Kidney (tissue), 14 donors: ENCODE results near the gene TMEM72. TPM values are rescaled to one million over a fixed set of nuclear protein-coding genes. Genes with fewer than 3 reads are reported as not detected.

Experiments used
- DNase-seq, 5 donors: peaks; one replicate each; pipeline ENCODE4 v3.0.0-alpha.2; 2013 to 2020
- FAIRE-seq: peaks from 2 replicates; lab custom pipeline; 2012; peaks lifted over from hg19 to GRCh38; lab: Jason Lieb, UNC
- H3K27ac ChIP-seq, 2 donors: one replicate each; pipeline ENCODE4 v1.7.0; 2013; ENCODE audit warnings: low read depth in 2 of 2, low read length in 2 of 2, inconsistent platforms in 1 of 2
- H3K27me3 ChIP-seq: one replicate; pipeline ENCODE4 v1.7.1; 2013; ENCODE audit warnings: low read length, inconsistent platforms; ENCODE audit not compliant: control insufficient read depth, insufficient read depth
- H3K36me3 ChIP-seq, 3 donors: one replicate each; pipeline versions ENCODE4 v1.7.0 to v1.7.1; 2013; ENCODE audit warnings: low read length in 3 of 3, control low read depth in 1 of 3, inconsistent platforms in 1 of 3; ENCODE audit not compliant: insufficient read depth in 3 of 3, control insufficient read depth in 2 of 3
- H3K4me1 ChIP-seq, 3 donors: one replicate each; pipeline versions ENCODE4 v1.7.0 to v1.7.1; 2013; ENCODE audit warnings: low read length in 3 of 3, inconsistent platforms in 1 of 3, low read depth in 1 of 3; ENCODE audit not compliant: control insufficient read depth in 2 of 3, insufficient read depth in 2 of 3
- H3K4me3 ChIP-seq, 3 donors: one replicate each; pipeline versions ENCODE4 v1.7.0 to v1.8.1; 2013; ENCODE audit warnings: low read length in 3 of 3, control low read depth in 1 of 3, inconsistent platforms in 1 of 3
- H3K9ac ChIP-seq, 3 donors: one replicate each; pipeline versions ENCODE4 v1.7.0 to v1.7.1; 2013; ENCODE audit warnings: low read length in 3 of 3, control low read depth in 1 of 3, inconsistent platforms in 1 of 3
- H3K9me3 ChIP-seq, 3 donors: one replicate each; pipeline versions ENCODE4 v1.7.0 to v1.7.1; 2013; ENCODE audit warnings: low read length in 3 of 3, control low read depth in 1 of 3, inconsistent platforms in 1 of 3; ENCODE audit not compliant: control insufficient read depth in 2 of 3, insufficient read depth in 1 of 3
- CTCF ChIP-seq: IDR thresholded peaks from 3 replicates; pipeline ENCODE4 v1.5.1; 2012; ENCODE audit warnings: mild to moderate bottlenecking, moderate library complexity, borderline replicate concordance; ENCODE audit not compliant: insufficient read depth; ENCODE audit errors: extremely low read depth
- intact Hi-C: fragments of 100-400 bp; cut with DNase I; formaldehyde crosslinking; loops from one replicate; pipeline ENCODE4 v1.11.1; 2022
- polyA plus RNA-seq: library from polyadenylated mRNA; stranded (reverse); fragments of 350-450 nt; fragmentation: Illumina TruSeq; extraction: RNeasy Lipid Tissue Mini Kit (QIAGEN cat#74804); gene quantifications from one replicate; pipeline ENCODE4 v1.2.3, GENCODE V29; 2014; ENCODE audit warnings: low read depth, low replicate concordance; ENCODE audit not compliant: insufficient read depth
- total RNA-seq: library from RNA; stranded (reverse); fragmentation: NEBNext Ultra II Directional; extraction: Animal tissue kit (Norgen Biotek cat#: 25700); gene quantifications from one replicate; pipeline ENCODE4 v1.2.1, GENCODE V29; 2021
- donor health status: control.
- donor health status: control.
- donor health status: control.
- donor health status: control.
- donor health status: control.
- donor health status: DM: yes; HTN: yes; CAD: no.
- donor health status: Normal renal cell carcinoma (clear cell type).

TMEM72 gene
- total and polyA plus RNA-seq, 2 donors from 2014 or later = 19.3 to 127 TPM

GRCh38 chr10:44880090-44880715 lies 30.9 kb upstream of the TMEM72 start:
- FAIRE-seq = no peak
- Histone ChIP-seq H3K36me3 (no peaks in the 10 kb centered on the region), H3K27me3 (no peaks in the 10 kb centered on the region), H3K9ac (peak overlapping the region in 1 of 3 donors; percentile 42), H3K4me3 (no peak overlapping the region), H3K9me3 (no peaks in the 10 kb centered on the region), H3K27ac (no peak overlapping the region), H3K4me1 (peaks cover 0 to 20% (median 7%) of the 10 kb centered on the region in 3 donors)
- TF ChIP-seq CTCF = no peak
- peak in 1 of 5 donors; percentile 48 for DNase-seq
- intact Hi-C loops = no loop called here

DNA sequence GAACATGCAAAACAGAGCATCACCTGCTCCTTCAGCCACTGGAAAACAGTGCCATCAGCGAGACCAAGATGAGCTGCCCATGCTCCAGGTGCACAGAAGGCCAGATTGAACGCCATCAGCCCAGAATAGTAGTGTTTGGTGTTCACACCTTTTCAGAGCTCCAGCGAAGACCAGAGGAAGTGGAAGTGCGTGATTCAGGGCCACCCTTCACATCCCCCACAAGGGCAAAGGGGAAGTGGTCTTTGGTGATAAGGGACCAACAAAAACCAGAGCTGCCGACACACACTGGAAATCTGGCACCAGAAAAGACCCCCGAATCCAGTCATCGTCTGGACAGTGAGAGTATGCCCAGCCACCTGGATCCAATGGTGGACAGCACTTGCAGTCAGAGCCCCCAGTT lies 29.5 kb upstream of the TMEM72 start:
- Histone ChIP-seq H3K27ac (peak overlapping the region; percentile 65 to 74), H3K9me3 (no peaks in the 10 kb centered on the region), H3K36me3 (no peaks in the 10 kb centered on the region), H3K4me3 (peak overlapping the region in 1 of 3 donors; percentile 7), H3K4me1 (peaks cover 0 to 20% (median 7%) of the 10 kb centered on the region in 3 donors), H3K27me3 (no peaks in the 10 kb centered on the region), H3K9ac (peak overlapping the region in 1 of 3 donors; percentile 35)
- intact Hi-C loops = no loop called here
- TF ChIP-seq CTCF = no peak
- FAIRE-seq (no peak), DNase-seq (no peak)

DNA sequence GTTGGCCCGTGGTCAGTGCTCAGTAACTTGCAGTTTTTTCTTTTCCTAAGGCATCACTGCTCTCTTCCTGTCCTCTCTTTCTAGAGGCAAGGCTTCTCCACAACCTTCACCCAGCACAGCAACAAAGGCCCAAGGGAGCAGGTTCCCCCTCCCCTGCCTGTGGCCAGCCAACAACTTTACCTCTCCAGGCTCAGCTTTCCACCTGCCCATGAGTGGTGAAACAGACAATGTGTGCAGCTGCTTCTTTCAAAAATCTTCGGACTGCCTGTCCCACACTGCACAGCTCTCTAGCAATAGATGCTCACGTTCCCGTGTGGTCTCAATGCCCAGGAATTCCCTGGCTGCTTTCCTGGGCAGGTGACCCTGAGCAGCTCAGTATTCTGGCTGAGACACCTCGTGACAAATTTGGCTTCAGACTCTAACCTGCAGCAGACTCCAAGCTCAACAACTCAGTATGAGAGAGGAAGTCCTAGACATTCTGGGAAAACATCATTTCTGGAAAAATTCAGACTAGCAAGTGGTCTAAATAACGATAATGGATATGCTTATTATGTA lies 28.9 kb upstream of the TMEM72 start:
- intact Hi-C loops = no loop called here
- H3K36me3 ChIP-seq = no peaks in the 10 kb centered on the region
- H3K9ac ChIP-seq = peak overlapping the region in 1 of 3 donors; percentile 35
- H3K4me1 ChIP-seq = peaks cover 0 to 20% (median 7%) of the 10 kb centered on the region in 3 donors
- no peaks in the 10 kb centered on the region for H3K9me3 ChIP-seq
- TF ChIP-seq CTCF = no peak
- FAIRE-seq = no peak
- DNase-seq = no peak
- H3K4me3 ChIP-seq = peak overlapping the region in 1 of 3 donors; percentile 7
- H3K27ac ChIP-seq = peak overlapping the region; percentile 72 to 74
- no peaks in the 10 kb centered on the region for H3K27me3 ChIP-seq
